HEK293 (cell line): ENCODE measurements around the gene KMT2A.

Experiments used
- CTCF ChIA-PET: fragments of 350-600 bp; formaldehyde crosslinking; extraction: SDS; loops from one replicate; lab custom pipeline; 2021; ENCODE audit warnings: antibody characterized with exemption; lab: Yijun Ruan, JAX
- POLR2A ChIA-PET: fragments of 300-600 bp; formaldehyde crosslinking; extraction: SDS; loops from one replicate; lab custom pipeline; 2020; ENCODE audit warnings: antibody characterized with exemption, inconsistent platforms; lab: Yijun Ruan, JAX
- H3K27ac ChIP-seq: fragments of 200-500 bp; sonication (Bioruptor generic); 2 replicates; pipeline ENCODE4 v1.5.1; 2014; ENCODE audit warnings: low read depth, low read length, control low read depth, inconsistent platforms; ENCODE audit errors: extremely low read depth
- H3K36me3 ChIP-seq, 2 experiments: fragments of 200-500 bp in 1 of 2; sonication (Bioruptor generic) in 1 of 2; 1 replicate in 1 of 2; 2 replicates in 1 of 2; pipeline ENCODE4 v1.5.1; 2014 to 2017; ENCODE audit warnings: inconsistent platforms in 2 of 2, low read length in 2 of 2; ENCODE audit not compliant: control insufficient read depth in 2 of 2, insufficient read depth in 1 of 2
- H3K4me1 ChIP-seq: fragments of 200-500 bp; sonication (Bioruptor generic); 2 replicates; pipeline ENCODE4 v1.5.1; 2014; ENCODE audit warnings: mild to moderate bottlenecking, low read length, inconsistent platforms; ENCODE audit not compliant: control insufficient read depth, insufficient read depth
- H3K4me3 ChIP-seq: 2 replicates; pipeline ENCODE4 v1.5.1; 2011; ENCODE audit warnings: low read depth, mild to moderate bottlenecking, control low read depth, low read length, moderate library complexity
- H3K9me3 ChIP-seq: fragments of 200-500 bp; sonication (Bioruptor generic); 2 replicates; pipeline ENCODE4 v1.5.1; 2014; ENCODE audit warnings: low read depth, low read length, inconsistent platforms; ENCODE audit not compliant: control insufficient read depth, insufficient read depth
- HOXD13 ChIP-seq: sonication (generic); formaldehyde crosslinking; IDR thresholded peaks from 2 replicates; pipeline ENCODE4 v1.8.0; 2022; ENCODE audit warnings: missing genetic modification reagents, borderline replicate concordance
- KLF16 ChIP-seq: fragments of 450-650 bp; formaldehyde crosslinking; IDR thresholded peaks from 2 replicates; pipeline ENCODE4 v1.5.1; 2017; ENCODE audit warnings: missing biosample characterization, missing genetic modification characterization
- SCRT1 ChIP-seq: fragments of 450-650 bp; formaldehyde crosslinking; IDR thresholded peaks from 2 replicates; pipeline ENCODE4 v1.5.1; 2016; ENCODE audit warnings: missing biosample characterization, missing genetic modification characterization, borderline replicate concordance
- TRIM28 ChIP-seq: IDR thresholded peaks from 2 replicates; pipeline ENCODE4 v1.6.1; 2011; ENCODE audit warnings: low read length, control low read depth, borderline replicate concordance
- ZBTB20 ChIP-seq: fragments of 450-650 bp; formaldehyde crosslinking; IDR thresholded peaks from 2 replicates; pipeline ENCODE4 v1.5.1; 2016; ENCODE audit warnings: missing biosample characterization, missing genetic modification characterization
- ZNF292 ChIP-seq: fragments of 450-650 bp; formaldehyde crosslinking; IDR thresholded peaks from 2 replicates; pipeline ENCODE4 v1.5.1; 2016; ENCODE audit warnings: low read depth, missing biosample characterization, missing genetic modification characterization, borderline replicate concordance
- ZNF350 ChIP-seq: fragments of 450-650 bp; formaldehyde crosslinking; IDR thresholded peaks from 2 replicates; pipeline ENCODE4 v1.5.0; 2017; ENCODE audit warnings: missing biosample characterization, mild to moderate bottlenecking, missing genetic modification characterization
- ZNF391 ChIP-seq: fragments of 450-650 bp; formaldehyde crosslinking; IDR thresholded peaks from 2 replicates; pipeline ENCODE4 v1.5.1; 2016; ENCODE audit warnings: low read depth, missing biosample characterization, missing genetic modification characterization, borderline replicate concordance
- ZNF416 ChIP-seq: fragments of 450-650 bp; formaldehyde crosslinking; IDR thresholded peaks from 2 replicates; pipeline ENCODE4 v1.5.1; 2016; ENCODE audit warnings: missing biosample characterization, missing genetic modification characterization
- ZNF423 ChIP-seq: fragments of 450-650 bp; formaldehyde crosslinking; IDR thresholded peaks from 2 replicates; pipeline ENCODE4 v1.5.1; 2016; ENCODE audit warnings: missing biosample characterization, missing genetic modification characterization
- ZNF501 ChIP-seq: fragments of 450-650 bp; formaldehyde crosslinking; IDR thresholded peaks from 2 replicates; pipeline ENCODE4 v1.5.1; 2016; ENCODE audit warnings: missing biosample characterization, missing genetic modification characterization
- ZNF521 ChIP-seq: fragments of 450-650 bp; formaldehyde crosslinking; IDR thresholded peaks from 2 replicates; pipeline ENCODE4 v1.5.1; 2017; ENCODE audit warnings: missing biosample characterization, mild to moderate bottlenecking, missing genetic modification characterization
- ZNF529 ChIP-seq: fragments of 450-650 bp; formaldehyde crosslinking; IDR thresholded peaks from 2 replicates; pipeline ENCODE4 v1.5.1; 2017; ENCODE audit warnings: missing genetic modification characterization, missing biosample characterization; ENCODE audit not compliant: insufficient replicate concordance
- ZNF610 ChIP-seq: fragments of 450-650 bp; formaldehyde crosslinking; IDR thresholded peaks from 2 replicates; pipeline ENCODE4 v1.5.1; 2016; ENCODE audit warnings: missing biosample characterization, missing genetic modification characterization, borderline replicate concordance
- ZNF658 ChIP-seq: fragments of 450-650 bp; formaldehyde crosslinking; IDR thresholded peaks from 2 replicates; pipeline ENCODE4; 2016; ENCODE audit warnings: missing biosample characterization, missing genetic modification characterization
- ZNF677 ChIP-seq: fragments of 450-650 bp; IDR thresholded peaks from 2 replicates; pipeline ENCODE4 v1.5.0; 2018; ENCODE audit warnings: missing biosample characterization, mild to moderate bottlenecking, missing genetic modification characterization, moderate library complexity
- ZNF701 ChIP-seq: fragments of 450-650 bp; formaldehyde crosslinking; IDR thresholded peaks from 2 replicates; pipeline ENCODE4 v1.5.1; 2016; ENCODE audit warnings: missing biosample characterization, missing genetic modification characterization
- ZNF776 ChIP-seq: fragments of 450-650 bp; formaldehyde crosslinking; IDR thresholded peaks from 2 replicates; pipeline ENCODE4 v1.5.0; 2017; ENCODE audit warnings: missing biosample characterization, missing genetic modification characterization, borderline replicate concordance
- TF ChIP-seq, protein P1 (sequence below): fragments of 450-650 bp; formaldehyde crosslinking; IDR thresholded peaks from 2 replicates; pipeline ENCODE4 v1.5.1; 2016; ENCODE audit warnings: missing biosample characterization, missing genetic modification characterization
- TF ChIP-seq, protein P2 (sequence below): fragments of 450-650 bp; formaldehyde crosslinking; IDR thresholded peaks from 2 replicates; pipeline ENCODE4 v1.5.1; 2017; ENCODE audit warnings: missing biosample characterization, missing genetic modification characterization
- TF ChIP-seq, protein P3 (sequence below): fragments of 450-650 bp; formaldehyde crosslinking; IDR thresholded peaks from 2 replicates; pipeline ENCODE4 v1.5.1; 2016; ENCODE audit warnings: missing biosample characterization, missing genetic modification characterization, low read depth
- TF ChIP-seq, protein P4 (sequence below): sonication (generic); formaldehyde crosslinking; IDR thresholded peaks from 2 replicates; pipeline ENCODE4 v1.8.1; 2022; ENCODE audit warnings: mild to moderate bottlenecking, moderate library complexity, missing genetic modification reagents
- TF ChIP-seq, protein P5 (sequence below): fragments of 450-650 bp; formaldehyde crosslinking; optimal IDR thresholded peaks from 2 replicates; pipeline ENCODE3; 2016; ENCODE audit warnings: missing biosample characterization, mild to moderate bottlenecking, missing genetic modification characterization
- TF ChIP-seq, protein P6 (sequence below): fragments of 450-650 bp; formaldehyde crosslinking; IDR thresholded peaks from 2 replicates; pipeline ENCODE4 v1.5.1; 2016; ENCODE audit warnings: missing biosample characterization, missing genetic modification characterization

Gene KMT2A

DNA sequence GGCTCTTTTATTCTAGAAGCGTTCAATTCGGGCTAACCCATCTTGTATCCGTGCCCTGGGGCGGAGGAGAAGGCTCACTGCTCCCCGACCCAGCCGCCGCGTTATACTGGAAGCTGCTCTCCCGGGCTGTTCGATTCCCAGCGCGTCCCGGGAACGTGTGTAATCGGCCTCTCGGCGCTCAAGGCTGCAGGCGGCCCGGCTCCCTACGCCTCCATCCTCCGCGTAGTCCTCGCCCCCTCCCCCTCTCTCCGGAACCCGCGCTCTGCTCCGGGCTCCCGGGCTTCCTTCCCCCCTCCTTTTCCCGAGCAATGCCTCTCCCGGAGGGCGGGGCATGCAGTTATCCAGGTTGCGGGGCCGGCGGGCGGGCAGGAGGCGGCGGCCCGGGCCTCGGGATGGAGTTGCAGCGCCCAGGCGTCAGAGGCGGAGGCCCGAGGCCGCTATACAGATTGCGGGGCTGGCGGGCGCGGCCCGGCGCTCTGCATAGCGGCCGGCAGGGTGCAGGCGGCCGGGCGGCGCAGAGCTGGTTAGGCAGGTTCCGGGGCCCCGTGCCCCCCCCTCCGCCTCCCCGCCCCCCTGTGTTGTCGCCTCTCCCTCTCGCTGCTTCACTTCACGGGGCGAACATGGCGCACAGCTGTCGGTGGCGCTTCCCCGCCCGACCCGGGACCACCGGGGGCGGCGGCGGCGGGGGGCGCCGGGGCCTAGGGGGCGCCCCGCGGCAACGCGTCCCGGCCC lies at the start of gene KMT2A (continued):
- no peak for TF ChIP-seq HOXD13 (CRISPR knock-in tag)
- TF ChIP-seq ZNF529 (tag by site-specific recombination): no peak
- peak; percentile 62; the same call in 1 of the 2 replicates for TF ChIP-seq ZNF501 (tag by site-specific recombination)
- no peak for TF ChIP-seq TRIM28
- TF ChIP-seq ZNF677 (tag by site-specific recombination): no peak
- TF ChIP-seq ZNF423 (tag by site-specific recombination): 0 out of 2 replicates have a peak, but pooled peaks have one; percentile 44
- TF ChIP-seq, protein P1, sequence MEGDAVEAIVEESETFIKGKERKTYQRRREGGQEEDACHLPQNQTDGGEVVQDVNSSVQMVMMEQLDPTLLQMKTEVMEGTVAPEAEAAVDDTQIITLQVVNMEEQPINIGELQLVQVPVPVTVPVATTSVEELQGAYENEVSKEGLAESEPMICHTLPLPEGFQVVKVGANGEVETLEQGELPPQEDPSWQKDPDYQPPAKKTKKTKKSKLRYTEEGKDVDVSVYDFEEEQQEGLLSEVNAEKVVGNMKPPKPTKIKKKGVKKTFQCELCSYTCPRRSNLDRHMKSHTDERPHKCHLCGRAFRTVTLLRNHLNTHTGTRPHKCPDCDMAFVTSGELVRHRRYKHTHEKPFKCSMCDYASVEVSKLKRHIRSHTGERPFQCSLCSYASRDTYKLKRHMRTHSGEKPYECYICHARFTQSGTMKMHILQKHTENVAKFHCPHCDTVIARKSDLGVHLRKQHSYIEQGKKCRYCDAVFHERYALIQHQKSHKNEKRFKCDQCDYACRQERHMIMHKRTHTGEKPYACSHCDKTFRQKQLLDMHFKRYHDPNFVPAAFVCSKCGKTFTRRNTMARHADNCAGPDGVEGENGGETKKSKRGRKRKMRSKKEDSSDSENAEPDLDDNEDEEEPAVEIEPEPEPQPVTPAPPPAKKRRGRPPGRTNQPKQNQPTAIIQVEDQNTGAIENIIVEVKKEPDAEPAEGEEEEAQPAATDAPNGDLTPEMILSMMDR (tag by site-specific recombination): no peak
- TF ChIP-seq ZNF776 (tag by site-specific recombination): no peak
- TF ChIP-seq ZBTB20 (tag by site-specific recombination): peak; percentile 100
- peak; percentile 82 for TF ChIP-seq ZNF391 (tag by site-specific recombination)
- TF ChIP-seq, protein P2, sequence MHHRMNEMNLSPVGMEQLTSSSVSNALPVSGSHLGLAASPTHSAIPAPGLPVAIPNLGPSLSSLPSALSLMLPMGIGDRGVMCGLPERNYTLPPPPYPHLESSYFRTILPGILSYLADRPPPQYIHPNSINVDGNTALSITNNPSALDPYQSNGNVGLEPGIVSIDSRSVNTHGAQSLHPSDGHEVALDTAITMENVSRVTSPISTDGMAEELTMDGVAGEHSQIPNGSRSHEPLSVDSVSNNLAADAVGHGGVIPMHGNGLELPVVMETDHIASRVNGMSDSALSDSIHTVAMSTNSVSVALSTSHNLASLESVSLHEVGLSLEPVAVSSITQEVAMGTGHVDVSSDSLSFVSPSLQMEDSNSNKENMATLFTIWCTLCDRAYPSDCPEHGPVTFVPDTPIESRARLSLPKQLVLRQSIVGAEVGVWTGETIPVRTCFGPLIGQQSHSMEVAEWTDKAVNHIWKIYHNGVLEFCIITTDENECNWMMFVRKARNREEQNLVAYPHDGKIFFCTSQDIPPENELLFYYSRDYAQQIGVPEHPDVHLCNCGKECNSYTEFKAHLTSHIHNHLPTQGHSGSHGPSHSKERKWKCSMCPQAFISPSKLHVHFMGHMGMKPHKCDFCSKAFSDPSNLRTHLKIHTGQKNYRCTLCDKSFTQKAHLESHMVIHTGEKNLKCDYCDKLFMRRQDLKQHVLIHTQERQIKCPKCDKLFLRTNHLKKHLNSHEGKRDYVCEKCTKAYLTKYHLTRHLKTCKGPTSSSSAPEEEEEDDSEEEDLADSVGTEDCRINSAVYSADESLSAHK (tag by site-specific recombination): 0 out of 2 replicates have a peak, but pooled peaks have one; percentile 44
- TF ChIP-seq SCRT1 (tag by site-specific recombination): no peak
- TF ChIP-seq KLF16 (tag by site-specific recombination): peak; percentile 100
- TF ChIP-seq ZNF350 (tag by site-specific recombination): no peak
- TF ChIP-seq ZNF701 (tag by site-specific recombination): no peak
- TF ChIP-seq, protein P3, sequence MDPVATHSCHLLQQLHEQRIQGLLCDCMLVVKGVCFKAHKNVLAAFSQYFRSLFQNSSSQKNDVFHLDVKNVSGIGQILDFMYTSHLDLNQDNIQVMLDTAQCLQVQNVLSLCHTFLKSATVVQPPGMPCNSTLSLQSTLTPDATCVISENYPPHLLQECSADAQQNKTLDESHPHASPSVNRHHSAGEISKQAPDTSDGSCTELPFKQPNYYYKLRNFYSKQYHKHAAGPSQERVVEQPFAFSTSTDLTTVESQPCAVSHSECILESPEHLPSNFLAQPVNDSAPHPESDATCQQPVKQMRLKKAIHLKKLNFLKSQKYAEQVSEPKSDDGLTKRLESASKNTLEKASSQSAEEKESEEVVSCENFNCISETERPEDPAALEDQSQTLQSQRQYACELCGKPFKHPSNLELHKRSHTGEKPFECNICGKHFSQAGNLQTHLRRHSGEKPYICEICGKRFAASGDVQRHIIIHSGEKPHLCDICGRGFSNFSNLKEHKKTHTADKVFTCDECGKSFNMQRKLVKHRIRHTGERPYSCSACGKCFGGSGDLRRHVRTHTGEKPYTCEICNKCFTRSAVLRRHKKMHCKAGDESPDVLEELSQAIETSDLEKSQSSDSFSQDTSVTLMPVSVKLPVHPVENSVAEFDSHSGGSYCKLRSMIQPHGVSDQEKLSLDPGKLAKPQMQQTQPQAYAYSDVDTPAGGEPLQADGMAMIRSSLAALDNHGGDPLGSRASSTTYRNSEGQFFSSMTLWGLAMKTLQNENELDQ: peak; percentile 38; the same call in 1 of the 2 replicates
- no peak for TF ChIP-seq ZNF416 (tag by site-specific recombination)
- peak; percentile 81 for TF ChIP-seq ZNF610
- no peak for TF ChIP-seq ZNF521 (tag by site-specific recombination)

DNA sequence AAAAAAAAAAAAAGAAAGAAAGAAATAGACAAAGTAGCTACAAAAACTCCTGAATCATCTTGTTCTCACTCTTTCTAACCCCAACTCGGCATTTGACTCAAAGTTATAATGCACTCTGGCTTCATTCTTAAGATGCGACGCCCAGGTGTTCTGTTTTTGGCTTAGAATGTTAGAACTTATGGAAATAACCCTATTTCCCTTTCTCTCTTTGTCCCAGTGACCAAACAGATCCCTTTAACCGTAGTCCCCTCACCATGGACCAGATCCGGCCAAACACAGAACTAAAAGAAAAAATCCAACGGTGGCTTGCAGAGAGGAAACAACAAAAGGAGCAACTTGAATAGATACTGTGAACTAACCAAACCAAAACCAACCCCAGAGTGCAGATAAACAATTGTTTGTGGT lies 40.2 kb upstream of the KMT2A start:
- CTCF ChIA-PET: interaction anchor here (0.7 to 0.9 kb wide), 2 partner anchors 9 to 92 kb away, joined by 3 to 12 read pairs; no protein-coding TSS in a partner anchor
- H3K36me3 ChIP-seq: peaks cover 26 to 63% of the 10 kb centered on the region in 2 experiments
- no peak overlapping the region for H3K27ac ChIP-seq
- POLR2A ChIA-PET: no interaction called here
- no peak overlapping the region for H3K4me3 ChIP-seq
- no peaks in the 10 kb centered on the region for H3K9me3 ChIP-seq
- no peaks in the 10 kb centered on the region for H3K4me1 ChIP-seq
- TF ChIP-seq, protein P4, sequence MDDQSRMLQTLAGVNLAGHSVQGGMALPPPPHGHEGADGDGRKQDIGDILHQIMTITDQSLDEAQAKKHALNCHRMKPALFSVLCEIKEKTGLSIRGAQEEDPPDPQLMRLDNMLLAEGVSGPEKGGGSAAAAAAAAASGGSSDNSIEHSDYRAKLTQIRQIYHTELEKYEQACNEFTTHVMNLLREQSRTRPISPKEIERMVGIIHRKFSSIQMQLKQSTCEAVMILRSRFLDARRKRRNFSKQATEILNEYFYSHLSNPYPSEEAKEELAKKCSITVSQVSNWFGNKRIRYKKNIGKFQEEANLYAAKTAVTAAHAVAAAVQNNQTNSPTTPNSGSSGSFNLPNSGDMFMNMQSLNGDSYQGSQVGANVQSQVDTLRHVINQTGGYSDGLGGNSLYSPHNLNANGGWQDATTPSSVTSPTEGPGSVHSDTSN: no peak
- no peak for TF ChIP-seq ZNF529 (tag by site-specific recombination)
- TF ChIP-seq ZNF292 (tag by site-specific recombination): no peak
- TF ChIP-seq ZNF610: no peak
- no peak for TF ChIP-seq KLF16 (tag by site-specific recombination)
- TF ChIP-seq, protein P5, sequence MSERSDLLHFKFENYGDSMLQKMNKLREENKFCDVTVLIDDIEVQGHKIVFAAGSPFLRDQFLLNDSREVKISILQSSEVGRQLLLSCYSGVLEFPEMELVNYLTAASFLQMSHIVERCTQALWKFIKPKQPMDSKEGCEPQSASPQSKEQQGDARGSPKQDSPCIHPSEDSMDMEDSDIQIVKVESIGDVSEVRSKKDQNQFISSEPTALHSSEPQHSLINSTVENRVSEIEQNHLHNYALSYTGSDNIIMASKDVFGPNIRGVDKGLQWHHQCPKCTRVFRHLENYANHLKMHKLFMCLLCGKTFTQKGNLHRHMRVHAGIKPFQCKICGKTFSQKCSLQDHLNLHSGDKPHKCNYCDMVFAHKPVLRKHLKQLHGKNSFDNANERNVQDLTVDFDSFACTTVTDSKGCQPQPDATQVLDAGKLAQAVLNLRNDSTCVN (tag by site-specific recombination): no peak
- no peak for TF ChIP-seq ZNF658 (tag by site-specific recombination)
- TF ChIP-seq, protein P6, sequence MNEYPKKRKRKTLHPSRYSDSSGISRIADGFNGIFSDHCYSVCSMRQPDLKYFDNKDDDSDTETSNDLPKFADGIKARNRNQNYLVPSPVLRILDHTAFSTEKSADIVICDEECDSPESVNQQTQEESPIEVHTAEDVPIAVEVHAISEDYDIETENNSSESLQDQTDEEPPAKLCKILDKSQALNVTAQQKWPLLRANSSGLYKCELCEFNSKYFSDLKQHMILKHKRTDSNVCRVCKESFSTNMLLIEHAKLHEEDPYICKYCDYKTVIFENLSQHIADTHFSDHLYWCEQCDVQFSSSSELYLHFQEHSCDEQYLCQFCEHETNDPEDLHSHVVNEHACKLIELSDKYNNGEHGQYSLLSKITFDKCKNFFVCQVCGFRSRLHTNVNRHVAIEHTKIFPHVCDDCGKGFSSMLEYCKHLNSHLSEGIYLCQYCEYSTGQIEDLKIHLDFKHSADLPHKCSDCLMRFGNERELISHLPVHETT (tag by site-specific recombination): no peak
